Diencephalon (tissue), 1 donor: Measurements from ENCODE around the gene B3GNT4. TPM values are rescaled to one million over a fixed set of nuclear protein-coding genes. Genes with fewer than 3 reads are reported as not detected.

Experiments used
- small RNA-seq: library from RNA; depleted of rRNA; stranded (forward); fragments of <200 nt; gene quantifications from one replicate; pipeline ENCODE3, GENCODE V24; 2014
- total RNA-seq: library from RNA; depleted of rRNA; stranded (reverse); fragments of >200 nt; gene quantifications from one replicate; pipeline ENCODE4 v1.2.3, GENCODE V29; 2014

Gene B3GNT4
- total RNA-seq, result 8.5 TPM

GRCh38 chr12:122203301-122204166 is at the start of gene B3GNT4:
TSS of gene B3GNT4 (plus strand) at chr12:122203709. CDS start at chr12:122204619, 910 bp downstream.

GRCh38 chr12:122174155-122174845 is 29.2 kb upstream of the B3GNT4 start, which contains the start of gene IL31:
TSS of gene IL31 (minus strand) at chr12:122174221. CDS start at chr12:122174172, 49 bp downstream.

GRCh38 chr12:122182887-122183587 is 20.5 kb upstream of the B3GNT4 start, which contains the start of gene LRRC43:
TSS of gene LRRC43 (plus strand) at chr12:122183123. CDS start at chr12:122183145, 22 bp downstream.

GRCh38 chr12:122225683-122226365 is 22.3 kb downstream of the B3GNT4 start, which contains the start of gene DIABLO:
TSS of gene DIABLO (minus strand) at chr12:122226052. CDS start at chr12:122226014, 38 bp downstream.

Small RNAs within 50 kb of the gene (small RNA-seq; reads per million reads assigned to genes)
- gene DIABLO, result 0.51 reads per million, percentile 54 among the genes with 10 or more reads in this experiment

Other genes starting within 250 kb of the B3GNT4 start
- 39.7 TPM for gene BCL7A, start 181.8 kb upstream of the B3GNT4 start, total RNA-seq
- gene MLXIP, start 125.0 kb upstream of the B3GNT4 start, total RNA-seq, result 14.3 TPM
- not detected for gene IL31, start 29.5 kb upstream of the B3GNT4 start, total RNA-seq
- gene LRRC43, start 20.6 kb upstream of the B3GNT4 start, total RNA-seq, result 6.5 TPM
- gene DIABLO, start 22.3 kb downstream of the B3GNT4 start, total RNA-seq, result 62.5 TPM
- 25.1 TPM for gene VPS33A, start 62.8 kb downstream of the B3GNT4 start, total RNA-seq
- gene CLIP1, start 219.0 kb downstream of the B3GNT4 start, total RNA-seq, result 81.0 TPM